ENCODE measurements around the gene FAM114A1.

The FAM114A1 gene

DNA sequence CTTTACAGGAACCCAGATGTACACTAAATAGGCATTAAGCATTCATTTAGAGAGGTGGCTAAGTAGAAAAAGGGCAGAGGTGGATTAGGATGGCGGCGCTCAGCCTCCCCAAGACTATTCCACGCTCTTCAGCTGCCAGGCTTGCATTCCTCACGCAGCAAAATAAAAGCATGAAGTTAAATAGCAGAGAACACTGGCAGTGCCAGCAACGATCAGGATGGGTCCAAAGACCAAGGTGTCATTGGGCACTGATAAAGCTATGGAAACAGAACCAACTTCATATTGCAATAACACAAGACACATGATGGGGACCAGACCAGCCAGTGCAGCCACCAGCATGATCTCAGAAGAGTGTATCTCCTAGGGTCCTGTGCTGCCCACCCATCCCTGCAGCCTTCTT is 122.6 kb downstream of the FAM114A1 start:
- Histone ChIP-seq H3K4me2 (ENCODE audit: low read length) (no peak overlapping the region), H3K79me2 (no peaks in the 10 kb centered on the region), H3K4me3 (ENCODE audit: low read depth, low read length) (no peak overlapping the region), H3K27me3 (ENCODE audit: control insufficient read depth, insufficient read depth, low read length) (no peaks in the 10 kb centered on the region), H3K9me3 (ENCODE audit: control insufficient read depth, low read length) (no peaks in the 10 kb centered on the region), H3K27ac (no peak overlapping the region), H2AFZ (no peak overlapping the region), H3K9ac (no peak overlapping the region), H3K4me1 (no peaks in the 10 kb centered on the region), H3K36me3 (ENCODE audit: control insufficient read depth, insufficient read depth, low read length) (no peaks in the 10 kb centered on the region)
- TF ChIP-seq CTCF (IDR thresholded peaks at IDR 0.05) = no peak

- H3K9ac ChIP-seq = no peak overlapping the region
- no peak overlapping the region for H3K4me2 ChIP-seq (ENCODE audit: low read length)
- H2AFZ ChIP-seq = no peak overlapping the region
- no peaks in the 10 kb centered on the region for H3K27me3 ChIP-seq (ENCODE audit: control insufficient read depth, insufficient read depth, low read length)
- H3K4me3 ChIP-seq (ENCODE audit: low read depth, low read length) = no peak overlapping the region
- no peak overlapping the region for H3K27ac ChIP-seq
- no peaks in the 10 kb centered on the region for H3K4me1 ChIP-seq
- TF ChIP-seq CTCF (IDR thresholded peaks at IDR 0.05) = no peak
- no peaks in the 10 kb centered on the region for H3K79me2 ChIP-seq
- no peaks in the 10 kb centered on the region for H3K36me3 ChIP-seq (ENCODE audit: control insufficient read depth, insufficient read depth, low read length)
- H3K9me3 ChIP-seq (ENCODE audit: control insufficient read depth, low read length) = no peaks in the 10 kb centered on the region
Observed at GRCh38 chr4:38993683-38994082, 126.1 kb downstream of the FAM114A1 start.

- Histone ChIP-seq H3K4me3 (ENCODE audit: low read depth, low read length) (no peak overlapping the region), H3K4me1 (no peaks in the 10 kb centered on the region), H3K27me3 (ENCODE audit: control insufficient read depth, insufficient read depth, low read length) (no peaks in the 10 kb centered on the region), H3K9me3 (ENCODE audit: control insufficient read depth, low read length) (no peaks in the 10 kb centered on the region), H3K36me3 (ENCODE audit: control insufficient read depth, insufficient read depth, low read length) (no peaks in the 10 kb centered on the region), H3K4me2 (ENCODE audit: low read length) (no peak overlapping the region), H3K9ac (no peak overlapping the region), H3K79me2 (no peaks in the 10 kb centered on the region), H2AFZ (no peak overlapping the region), H3K27ac (no peak overlapping the region)
- TF ChIP-seq CTCF (IDR thresholded peaks at IDR 0.05) = no peak
Observed at GRCh38 chr4:38994135-38994534, 126.5 kb downstream of the FAM114A1 start.
